HS-5 (cell line): ENCODE data around the gene KLHL30.
"Not testable (repeated sequence)": the region's sequence is repeated elsewhere in the genome, so short reads cannot be mapped to it uniquely, and the experiment has no call there.

Experiments
- DNase-seq: peaks from one replicate; pipeline ENCODE4 v3.0.0-alpha.2; 2012; ENCODE audit warnings: low read depth

KLHL30 gene

DNA sequence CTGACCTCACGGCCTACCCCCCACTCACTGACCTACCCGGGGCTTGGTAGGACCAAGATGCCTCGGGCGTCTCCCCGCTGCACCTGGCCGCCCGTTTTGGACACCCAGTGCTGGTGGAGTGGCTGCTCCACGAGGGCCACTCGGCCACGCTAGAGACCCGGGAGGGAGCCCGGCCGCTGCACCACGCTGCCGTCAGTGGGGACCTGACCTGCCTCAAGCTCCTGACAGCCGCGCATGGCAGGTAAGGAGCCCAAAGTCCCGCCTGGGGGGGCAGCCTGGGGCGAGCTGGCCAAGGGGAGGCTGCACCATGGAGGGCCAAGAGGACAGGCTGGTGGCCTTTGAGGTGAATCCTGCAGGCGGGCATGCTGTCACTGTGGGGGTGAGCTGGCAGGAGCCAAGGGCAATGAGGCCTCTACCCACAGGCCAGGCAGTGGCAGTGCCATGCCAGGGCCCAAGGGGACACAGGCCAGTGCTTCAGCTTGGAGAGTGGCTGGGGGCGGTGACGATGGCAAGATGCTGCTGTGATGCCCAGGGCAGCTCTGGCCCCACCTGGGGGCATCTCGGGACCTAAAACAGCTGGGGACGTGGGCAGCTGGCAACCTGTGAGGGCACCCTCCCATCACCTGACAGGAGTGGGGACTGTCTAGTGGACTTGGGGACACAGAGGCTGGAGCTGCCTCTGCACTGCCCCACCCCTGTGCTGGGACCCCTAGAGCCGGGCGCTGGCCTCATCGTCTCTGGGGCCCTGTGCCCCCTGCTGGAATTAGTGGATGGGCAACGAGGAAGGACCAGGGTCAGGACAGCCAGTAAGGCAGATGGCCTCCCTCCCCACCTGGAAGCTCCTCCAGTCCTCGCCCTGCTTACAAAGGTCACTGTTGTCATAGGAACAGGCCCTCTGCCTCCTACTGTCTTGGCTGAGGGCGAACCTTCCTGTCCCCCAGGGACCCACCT, 36.3 kb upstream of the KLHL30 start:
- DNase-seq: no peak

DNA sequence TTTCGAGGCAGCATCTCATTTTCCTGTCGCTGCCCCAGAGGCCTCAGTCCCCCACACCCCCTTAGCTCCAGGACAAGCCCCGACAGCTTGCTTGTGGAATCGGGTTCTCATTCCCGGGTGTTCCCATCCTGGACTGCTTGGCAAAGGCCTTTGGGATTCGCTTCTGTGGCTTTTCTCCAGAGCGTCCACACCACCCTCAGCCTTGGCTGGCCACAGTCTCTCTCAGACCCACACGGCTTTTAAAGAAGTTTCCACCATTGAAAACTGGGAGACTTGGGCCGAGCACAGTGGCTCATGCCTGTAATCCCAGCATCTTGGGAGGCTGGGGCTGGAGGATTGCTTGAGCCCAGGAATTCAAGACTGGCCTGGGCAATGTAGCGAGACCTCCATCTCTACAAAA, 35.6 kb upstream of the KLHL30 start:
- no peak for DNase-seq

DNA sequence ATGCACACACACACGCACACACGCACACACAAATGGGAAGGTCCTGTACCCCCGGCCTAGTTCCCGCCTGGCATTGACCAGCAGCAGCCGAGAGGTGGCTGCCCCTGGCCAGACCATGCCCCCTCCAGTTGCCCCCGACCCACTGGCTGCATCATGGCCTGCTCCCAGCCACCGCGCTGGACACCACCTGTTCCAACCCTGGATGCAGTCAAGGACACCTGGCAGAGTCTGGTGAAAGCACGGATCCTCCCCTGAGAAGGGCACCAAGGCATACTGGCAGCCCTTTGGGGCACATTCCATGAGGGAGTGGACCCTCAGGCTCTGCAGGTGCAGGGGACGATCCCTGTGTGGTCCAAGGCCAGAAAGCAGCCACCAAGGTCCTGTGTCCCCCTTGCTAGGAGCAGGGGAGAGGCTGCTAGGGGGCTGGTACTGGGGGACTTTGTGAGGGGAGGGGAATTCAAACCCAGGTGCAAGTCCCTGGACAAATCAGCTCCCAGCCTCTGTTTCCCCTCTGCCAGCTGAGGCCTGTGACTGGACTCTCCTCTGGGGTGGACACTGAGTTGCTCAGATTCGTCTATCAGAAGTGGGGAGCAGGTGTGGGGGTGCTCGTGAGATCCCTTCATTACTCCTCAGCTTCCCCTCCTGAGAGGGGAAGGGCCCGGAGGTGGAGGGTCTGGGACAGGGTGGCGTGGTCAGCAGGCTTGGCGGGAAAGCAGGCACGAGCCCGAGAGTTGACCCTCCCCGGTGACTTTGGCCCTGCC, 34.8 kb upstream of the KLHL30 start:
- no peak for DNase-seq

DNA sequence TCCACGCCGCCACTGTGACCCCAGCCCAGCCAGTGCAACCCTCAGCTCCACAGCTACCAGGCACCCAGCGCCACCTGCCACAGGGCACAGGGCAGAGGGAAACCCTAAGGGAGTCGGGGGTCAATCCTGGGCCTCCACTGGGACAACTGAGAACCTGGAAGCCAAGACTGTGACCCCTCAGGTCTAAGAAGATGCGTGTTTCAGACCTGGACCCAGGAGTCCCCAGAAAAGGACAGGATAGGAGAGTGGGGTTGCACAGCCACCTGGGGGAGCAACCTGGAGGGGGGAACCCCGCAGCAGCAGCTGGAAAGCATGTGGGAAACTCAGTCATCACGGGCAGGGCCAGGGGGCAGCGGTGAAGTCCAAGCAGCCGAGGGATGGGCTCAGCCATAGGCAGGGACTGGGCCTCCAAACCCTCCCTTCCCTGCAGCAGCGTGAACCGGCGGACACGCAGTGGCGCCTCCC, 34.2 kb upstream of the KLHL30 start:
- DNase-seq: no peak

DNA sequence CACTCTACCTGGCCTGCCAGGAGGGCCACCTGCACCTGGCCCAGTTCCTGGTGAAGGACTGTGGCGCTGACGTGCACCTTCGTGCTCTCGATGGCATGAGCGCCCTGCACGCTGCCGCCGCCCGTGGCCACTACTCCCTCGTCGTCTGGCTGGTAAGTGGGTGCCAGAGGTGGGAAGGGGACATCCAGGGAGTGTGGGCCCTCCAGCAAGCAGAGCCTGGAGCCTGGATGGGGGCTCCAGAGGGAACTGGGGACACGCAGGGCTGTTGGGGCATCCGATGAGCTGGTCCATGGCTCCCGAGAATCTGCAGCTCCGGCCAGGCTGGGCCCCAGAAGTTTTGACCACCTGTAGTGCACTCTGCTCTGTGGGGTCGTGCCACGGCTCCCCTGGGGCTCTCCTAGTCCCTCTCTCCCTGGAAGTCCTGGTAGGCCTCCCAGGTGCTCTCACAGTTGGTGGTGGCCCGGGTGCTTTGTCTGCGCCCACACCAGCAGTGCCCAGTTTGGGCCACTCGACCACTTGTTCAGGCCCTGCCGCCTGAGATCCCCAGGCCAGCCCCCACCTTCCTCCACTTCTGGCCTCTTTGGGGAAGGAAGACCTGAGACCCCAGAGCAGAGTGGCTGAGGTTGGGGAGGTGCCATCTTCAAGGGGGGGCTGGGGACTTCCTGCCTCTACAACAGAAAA, 33.6 kb upstream of the KLHL30 start:
- DNase-seq: no peak

DNA sequence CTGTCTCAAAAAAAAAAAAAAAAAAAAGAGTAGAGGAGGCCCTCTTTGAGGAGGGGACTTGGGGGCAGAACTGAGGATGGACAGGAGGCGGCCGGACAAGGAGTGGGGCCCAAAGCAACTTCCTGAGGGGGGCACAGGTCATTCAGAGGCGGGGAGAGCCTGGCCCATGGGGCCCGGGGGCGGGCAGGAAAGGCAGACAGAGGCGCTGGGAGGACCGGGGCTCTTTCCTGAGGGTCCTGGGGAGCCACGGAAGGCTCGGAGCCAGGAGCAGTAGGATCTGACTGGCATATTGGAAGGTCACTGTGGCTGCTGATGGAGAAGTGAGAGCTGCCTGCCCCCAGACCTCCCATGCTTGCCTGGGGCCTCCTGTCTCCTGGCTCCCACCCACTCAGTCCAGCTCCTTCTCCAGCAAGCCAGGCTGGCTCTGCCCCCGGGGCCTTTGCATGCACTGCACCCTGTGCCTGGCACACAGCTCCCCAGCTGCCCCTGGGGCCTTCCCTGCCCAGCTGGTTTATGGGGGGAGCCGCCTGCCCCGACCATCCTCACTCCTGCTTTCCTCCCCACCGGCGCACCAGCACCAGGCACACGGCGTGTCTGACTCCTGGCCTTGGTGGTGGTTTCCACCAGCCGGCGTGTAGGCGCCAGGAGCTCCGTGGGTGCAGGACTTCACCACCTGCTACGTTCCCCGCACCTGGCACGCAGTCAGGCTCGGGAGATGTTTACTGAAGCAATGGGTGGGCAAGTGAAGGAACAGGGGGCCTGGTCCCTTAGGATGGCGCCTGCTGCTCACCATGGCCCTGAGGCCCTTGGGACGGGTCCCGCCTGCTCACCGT, 32.7 kb upstream of the KLHL30 start:
- DNase-seq: no peak

DNA sequence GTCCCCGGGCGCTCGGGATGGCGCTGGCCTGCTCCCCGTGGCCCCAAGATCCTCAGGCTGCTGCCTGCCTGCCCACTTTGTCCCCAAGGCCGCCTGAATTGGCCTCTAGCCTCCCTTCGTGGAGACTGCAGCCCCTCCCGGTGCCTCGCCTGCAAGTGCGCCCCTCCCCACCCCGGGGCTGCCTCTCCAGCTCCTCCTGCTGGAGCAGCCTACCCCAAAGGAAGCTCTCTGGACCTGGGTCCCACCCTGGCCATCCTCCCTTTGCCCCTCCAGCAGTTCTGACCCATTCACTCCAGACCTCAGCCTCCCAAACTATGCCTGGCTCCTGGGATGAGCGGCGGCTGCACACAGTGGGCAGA, 32.1 kb upstream of the KLHL30 start:
- no peak for DNase-seq

DNA sequence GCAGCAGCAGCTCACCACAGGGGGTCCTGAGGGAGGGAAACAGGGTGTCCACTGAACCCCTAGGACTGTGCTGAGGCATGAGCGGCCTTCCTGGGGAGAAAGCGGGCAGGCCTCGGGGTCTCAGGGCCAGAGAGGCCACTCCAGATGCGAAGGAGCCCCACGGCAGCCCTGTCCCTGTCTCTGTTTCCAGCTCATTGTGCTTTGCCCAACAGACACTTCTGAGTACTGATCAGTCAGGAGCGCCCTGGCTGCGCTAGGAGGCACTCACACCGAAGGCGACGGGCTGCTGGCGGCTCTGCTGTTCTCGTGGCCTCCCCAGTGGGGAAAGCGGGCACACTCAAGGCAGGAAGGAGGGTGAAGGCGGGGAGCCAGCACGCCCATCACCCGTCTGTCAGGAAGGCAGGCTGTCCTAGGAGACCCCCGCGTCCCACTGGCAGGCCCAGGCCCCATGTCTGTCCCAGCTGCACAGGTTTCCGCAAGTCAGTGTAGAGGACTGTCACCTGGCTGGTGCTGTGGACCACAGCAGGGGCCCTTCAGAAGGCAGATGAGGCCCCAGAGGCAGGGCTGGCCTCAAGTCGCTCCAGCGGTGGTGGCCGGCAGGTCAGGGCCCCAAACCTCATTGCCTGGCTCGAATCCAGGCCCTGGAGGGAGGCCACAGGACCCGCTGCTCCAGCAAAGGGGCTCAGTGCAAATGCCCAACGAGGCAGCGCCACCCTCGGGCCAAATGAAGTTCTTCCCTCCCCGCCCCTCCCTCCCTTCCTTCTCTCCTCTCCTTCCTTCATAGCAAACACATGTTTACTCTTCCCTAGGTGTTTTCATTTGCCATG, 31.6 kb upstream of the KLHL30 start:
- no peak for DNase-seq

DNA sequence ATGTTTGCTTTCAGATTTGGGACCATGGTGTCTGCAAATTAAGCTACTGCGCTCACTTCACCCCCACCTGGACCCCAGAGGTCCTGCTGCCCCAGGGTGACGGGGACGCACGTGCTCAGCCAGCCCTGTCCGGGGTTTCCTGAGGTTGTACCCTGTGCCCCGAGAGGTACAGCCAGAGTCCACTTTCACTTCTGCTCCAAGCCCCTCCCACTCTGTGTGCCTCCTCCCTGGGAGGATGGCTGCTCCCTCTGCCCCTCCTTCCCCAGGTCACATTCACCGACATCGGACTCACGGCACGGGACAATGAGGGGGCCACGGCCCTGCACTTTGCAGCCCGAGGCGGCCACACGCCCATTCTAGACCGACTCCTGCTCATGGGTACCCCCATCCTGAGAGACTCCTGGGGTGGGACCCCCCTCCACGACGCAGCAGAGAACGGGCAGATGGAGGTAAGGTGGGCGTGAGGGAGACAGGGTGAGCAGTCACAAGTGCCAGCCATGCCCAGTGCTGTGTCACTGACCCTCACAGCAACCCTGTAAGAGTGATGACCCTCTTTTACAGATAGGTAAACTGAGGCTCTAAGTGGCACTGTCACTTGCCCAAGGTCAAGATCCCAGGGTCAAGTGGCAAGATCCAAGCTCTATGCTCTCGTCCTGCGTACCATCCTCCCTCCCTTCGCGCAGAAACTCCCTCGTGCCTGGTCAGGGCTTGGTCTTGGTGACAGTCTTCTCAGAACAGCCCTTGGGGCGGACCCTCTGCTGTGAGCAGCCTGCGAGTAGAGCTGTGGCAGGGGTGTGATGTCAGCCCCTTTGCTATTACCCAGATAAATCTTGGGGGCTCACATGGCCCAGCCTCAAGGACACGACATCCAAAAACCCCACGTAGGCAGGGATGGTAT, 30.7 kb upstream of the KLHL30 start:
- DNase-seq: no peak

DNA sequence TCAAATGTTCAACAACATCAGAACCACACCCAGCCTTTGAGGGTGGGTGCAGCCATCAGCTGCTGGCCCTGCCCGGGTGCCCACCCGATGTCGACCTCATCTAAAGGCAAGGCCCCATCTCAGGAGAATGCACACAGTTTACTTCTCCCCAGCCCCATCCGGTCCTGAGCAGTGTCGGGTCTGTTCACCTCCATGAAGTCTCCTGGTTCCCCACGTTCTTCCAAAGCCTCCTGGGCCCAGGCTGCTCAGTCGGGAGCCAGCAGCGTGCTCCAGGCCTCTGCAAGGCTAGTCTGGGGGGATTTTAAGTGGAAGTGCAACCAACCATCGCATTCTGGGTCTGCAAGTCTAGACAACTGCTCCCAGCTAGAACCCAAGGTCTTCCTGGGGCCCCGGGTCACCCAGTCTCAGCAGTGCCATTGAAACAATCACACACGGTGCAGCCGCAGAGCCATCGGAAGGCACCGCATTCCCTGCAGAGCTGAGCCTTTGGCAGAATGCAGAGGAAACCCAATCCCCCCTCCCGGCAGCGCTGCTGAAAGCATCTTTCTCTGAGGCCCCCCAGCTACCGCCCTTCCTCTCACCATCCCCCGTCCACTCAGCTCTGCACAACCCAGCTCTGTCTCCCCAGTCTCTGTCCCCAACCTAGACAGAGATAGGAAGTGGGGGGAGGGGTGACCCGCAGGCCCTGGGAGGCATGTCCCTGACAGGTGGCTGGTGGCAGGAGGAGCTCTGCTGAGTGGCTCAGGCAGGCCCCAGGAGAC, 29.9 kb upstream of the KLHL30 start:
- DNase-seq: no peak

DNA sequence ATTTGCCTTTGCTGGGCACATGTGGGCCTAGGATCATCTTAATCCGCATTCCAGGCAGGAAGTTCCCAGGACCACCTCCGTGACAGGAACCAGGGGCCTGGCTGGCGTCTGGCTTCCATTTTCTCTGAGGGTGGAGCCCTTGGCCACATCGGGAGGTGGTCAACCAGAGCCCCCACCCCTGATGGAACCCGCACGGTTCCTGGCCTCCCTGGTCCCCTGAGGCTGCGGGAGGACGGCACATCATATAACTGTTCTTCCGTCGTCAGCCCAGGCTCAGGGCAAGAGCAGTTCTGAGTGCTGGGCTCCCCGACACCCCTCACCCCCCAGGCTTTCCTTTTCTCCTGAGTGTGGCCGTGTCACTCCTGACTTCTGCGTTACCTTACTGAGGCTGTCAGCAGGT, 24.9 kb upstream of the KLHL30 start:
- no peak for DNase-seq

DNA sequence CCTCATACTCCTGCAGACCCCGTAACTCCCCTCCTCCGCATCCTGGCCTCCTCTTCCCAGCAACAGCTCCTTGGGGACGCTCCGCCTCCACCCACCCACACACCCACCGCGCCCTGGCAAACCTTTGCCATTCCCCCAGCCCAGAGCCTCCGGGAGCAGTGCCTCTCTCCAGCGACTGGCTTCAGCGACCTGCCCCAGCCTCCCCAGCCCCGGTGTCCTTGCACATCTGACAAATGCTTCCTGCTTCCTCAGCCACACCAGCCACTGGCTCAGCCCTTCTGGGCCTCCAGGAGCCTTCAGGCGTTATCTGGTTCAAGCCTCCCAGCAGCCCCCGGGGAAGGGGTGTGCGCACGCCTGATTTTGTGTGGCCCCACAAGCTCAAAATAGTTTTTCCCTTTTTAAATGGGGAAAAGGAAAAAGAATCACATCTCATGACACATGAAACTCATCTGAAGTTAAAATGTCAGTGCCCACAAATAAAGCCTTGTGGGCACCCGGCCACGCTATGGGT, 24.1 kb upstream of the KLHL30 start:
- no peak for DNase-seq

DNA sequence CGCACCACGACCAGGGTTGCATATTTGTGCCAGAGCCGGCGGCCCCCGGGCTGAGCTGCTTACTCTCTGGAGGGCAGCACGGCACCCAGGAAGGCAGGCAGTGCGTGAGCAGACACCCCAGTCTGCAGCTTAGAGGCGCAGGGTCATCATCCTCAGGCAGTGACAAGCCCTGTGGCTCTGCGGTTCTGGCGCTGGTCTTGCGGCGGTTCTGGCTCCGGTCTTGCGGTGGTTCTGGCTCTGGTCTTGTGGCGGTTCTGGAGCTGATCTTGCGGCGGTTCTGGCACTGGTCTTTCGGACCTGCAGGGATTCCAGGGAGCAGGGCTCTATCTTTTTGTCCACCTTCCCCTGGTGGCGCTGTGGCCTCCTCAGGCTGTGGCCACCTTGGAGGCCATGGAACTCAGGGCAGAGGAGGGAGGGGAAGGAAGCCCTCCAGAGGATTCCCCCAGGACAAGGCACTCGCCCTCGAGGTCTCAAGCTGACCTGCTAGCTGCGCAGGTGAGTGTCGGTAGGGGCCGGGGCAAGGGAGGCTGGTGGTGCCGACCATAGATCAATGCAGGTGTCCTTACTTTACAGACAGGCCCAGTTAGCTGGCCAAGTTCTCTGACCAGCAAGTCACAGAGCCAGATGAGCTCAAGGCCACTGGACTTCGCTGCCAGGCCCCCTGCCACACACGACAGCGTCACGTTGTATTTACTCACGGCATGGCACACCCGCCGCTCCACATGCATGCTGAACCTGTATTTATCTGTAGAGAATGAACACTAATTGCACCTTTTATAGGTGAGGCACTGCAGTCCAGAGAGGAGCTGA, 23.4 kb upstream of the KLHL30 start:
- no peak for DNase-seq

DNA sequence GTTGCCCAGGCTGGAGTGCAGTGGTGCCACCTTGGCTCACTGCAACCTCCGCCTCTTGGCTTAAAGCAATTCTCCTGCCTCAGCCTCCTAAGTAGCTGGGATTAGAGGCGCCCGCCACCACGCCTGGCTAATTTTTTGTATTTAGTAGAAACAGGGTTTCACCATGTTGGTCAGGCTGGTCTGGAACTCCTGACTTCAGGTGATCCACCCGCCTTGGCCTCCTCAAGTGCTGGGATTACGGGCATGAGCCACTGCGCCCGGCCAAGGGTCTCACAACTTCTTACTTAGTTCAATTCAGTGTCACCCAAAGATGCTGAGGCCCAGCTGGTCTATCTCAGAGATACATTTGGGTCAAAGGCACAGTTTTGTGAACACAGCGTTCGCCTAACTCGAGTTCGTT, 22.8 kb upstream of the KLHL30 start:
- not testable (repeated sequence) for DNase-seq

DNA sequence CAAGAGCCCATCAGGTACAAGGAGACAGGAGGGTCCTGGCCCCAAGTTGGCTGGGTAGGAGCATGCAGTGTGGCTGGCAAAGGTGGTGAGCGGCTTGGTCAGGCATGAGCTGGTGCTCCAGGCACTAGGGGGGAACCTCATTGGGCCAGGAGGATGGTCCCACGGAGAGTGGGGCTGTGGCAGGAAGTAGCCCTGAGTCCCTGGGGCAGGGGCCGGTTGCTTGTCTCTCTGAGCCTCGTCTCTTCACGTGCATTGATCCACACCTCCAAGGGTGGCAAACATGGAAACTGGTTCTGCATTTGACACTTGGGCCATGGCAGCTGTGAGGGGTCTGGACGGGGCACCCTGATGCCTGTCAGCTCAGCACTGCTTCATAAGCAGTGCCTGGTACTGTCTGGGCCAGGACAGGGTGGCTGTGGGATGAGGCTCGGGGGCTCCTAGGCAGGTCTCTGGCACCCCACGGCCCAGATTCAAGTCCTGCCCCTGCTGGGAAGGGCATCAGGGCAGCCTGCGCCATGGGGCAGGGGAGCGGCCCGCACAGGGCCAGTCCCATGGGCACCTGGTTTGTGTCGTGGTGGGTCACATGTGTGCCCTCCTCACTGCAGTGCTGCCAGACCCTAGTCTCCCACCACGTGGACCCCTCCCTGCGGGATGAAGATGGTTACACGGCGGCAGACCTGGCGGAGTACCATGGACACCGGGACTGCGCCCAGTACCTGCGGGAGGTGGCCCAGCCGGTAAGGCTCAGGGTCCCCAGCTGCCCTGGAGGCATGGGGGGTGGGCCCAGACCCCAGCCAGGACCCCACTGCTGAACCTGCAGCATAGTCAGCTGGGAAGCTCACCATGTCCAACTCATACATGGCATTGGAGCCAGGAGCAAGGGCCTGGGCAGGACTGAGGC, 21.9 kb upstream of the KLHL30 start:
- no peak for DNase-seq

DNA sequence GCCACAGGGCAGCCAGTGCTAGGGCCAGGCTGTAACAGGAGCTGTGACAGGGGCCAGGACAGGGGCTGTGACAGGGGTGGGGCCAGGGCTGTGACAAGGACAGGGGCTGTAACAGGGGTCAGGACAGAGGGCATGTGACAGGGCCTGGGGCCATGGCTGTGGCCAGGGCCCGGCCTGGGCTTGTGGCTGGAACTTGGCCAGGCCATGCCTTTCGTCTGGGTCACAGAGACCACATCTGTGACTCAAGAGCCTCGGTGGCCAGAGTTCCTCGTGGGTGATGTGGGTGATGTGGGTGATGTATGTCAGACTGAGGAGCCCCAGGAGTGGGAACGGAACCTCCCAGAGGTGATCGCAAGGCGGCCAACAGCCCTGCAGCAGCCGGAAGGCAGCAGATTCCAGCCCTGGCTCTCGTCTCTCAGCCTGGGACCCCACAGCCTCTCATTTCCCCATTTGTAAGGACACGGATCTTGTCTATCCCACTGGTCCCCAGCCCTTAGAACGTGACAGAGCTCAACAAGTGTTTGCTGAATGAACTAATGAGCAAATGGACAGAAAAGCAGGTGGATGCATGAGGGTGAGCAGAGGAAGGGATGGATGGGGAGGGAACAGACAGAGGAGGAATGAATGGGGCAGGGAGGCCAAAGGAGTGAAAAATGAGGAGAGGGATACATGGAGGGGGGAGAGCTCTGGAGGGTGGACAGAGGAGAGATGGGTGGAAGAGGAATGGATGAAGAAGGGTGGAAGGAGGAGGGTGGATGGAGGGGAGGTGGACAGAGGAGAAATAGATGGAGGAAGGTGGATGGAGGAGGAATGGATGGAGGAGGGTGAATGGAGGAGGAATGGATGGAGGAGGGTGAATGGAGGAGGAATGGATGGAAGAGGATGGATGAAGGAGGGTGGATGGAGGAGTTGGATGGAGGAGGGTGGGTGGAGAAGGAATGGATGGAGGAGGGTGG, 21.0 kb upstream of the KLHL30 start:
- no peak for DNase-seq
